ENCODE data around the gene TSSC4. TPM values are rescaled to one million over a fixed set of nuclear protein-coding genes. Genes with fewer than 3 reads are reported as not detected.
A peak's percentile ranks its signal among the peaks of the same experiment; 100 is the strongest.

TSSC4 gene
- total RNA-seq, 1 donor from 2014 or later = 80.8 TPM

DNA sequence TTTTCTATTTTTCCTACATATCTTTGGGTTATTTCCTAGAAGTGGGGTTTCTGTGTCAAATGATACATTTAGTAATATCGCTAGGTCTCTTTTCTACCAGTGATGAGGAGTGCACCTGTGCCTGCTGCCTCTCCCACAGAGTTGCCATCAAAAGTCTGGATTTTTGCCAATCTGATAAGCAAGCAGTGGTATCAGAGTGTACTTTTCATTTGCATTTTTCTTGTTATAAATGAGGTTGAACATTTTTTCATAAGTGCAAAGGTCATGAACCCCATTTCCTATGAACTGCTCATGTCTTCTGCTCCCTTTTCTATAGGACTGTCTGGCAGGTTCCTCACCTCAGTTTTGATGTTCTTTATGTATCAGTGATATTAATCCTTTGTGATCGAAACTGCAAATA is 42.0 kb downstream of the TSSC4 start:
- FAIRE-seq (no peak), DNase-seq (ENCODE audit: low read depth) (no peak)
- TF ChIP-seq, protein P1, sequence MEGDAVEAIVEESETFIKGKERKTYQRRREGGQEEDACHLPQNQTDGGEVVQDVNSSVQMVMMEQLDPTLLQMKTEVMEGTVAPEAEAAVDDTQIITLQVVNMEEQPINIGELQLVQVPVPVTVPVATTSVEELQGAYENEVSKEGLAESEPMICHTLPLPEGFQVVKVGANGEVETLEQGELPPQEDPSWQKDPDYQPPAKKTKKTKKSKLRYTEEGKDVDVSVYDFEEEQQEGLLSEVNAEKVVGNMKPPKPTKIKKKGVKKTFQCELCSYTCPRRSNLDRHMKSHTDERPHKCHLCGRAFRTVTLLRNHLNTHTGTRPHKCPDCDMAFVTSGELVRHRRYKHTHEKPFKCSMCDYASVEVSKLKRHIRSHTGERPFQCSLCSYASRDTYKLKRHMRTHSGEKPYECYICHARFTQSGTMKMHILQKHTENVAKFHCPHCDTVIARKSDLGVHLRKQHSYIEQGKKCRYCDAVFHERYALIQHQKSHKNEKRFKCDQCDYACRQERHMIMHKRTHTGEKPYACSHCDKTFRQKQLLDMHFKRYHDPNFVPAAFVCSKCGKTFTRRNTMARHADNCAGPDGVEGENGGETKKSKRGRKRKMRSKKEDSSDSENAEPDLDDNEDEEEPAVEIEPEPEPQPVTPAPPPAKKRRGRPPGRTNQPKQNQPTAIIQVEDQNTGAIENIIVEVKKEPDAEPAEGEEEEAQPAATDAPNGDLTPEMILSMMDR (IDR thresholded peaks at IDR 0.05; ENCODE audit: insufficient read depth, low read length, severe bottlenecking) = no peak
- H3K27me3 ChIP-seq (ENCODE audit: control insufficient read depth, insufficient read depth, low read length) = peaks cover 5% of the 10 kb centered on the region
- H3K36me3 ChIP-seq (ENCODE audit: control insufficient read depth, insufficient read depth, low read length) = no peaks in the 10 kb centered on the region
- H3K4me3 ChIP-seq (ENCODE audit: low read depth, low read length) = no peak overlapping the region

DNA sequence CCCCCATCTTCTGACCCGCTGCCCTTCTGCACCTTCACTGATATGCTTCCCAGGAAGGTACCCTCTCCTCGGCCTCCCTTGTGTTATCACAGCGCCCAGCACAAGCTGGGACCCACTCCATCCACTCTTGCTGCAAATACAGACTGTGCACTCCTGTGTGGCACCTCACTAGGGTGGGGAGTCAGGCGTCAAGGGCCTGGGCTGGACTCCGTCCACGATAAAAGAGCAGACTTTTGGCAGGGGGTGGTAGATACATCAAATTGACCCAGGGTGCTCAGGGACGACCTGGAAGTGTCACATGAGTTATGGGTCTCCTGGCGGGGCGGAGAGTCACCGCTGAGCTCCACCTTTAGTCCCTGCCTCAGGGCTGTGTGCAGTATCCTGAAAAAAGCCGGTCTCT is 42.9 kb downstream of the TSSC4 start:
- H3K36me3 ChIP-seq (ENCODE audit: control insufficient read depth, insufficient read depth, low read length) = no peaks in the 10 kb centered on the region
- FAIRE-seq (no peak), DNase-seq (ENCODE audit: low read depth) (no peak)
- H3K4me3 ChIP-seq (ENCODE audit: low read depth, low read length) = no peak overlapping the region
- TF ChIP-seq, protein P1 (IDR thresholded peaks at IDR 0.05; ENCODE audit: insufficient read depth, low read length, severe bottlenecking) = no peak
- peaks cover 5% of the 10 kb centered on the region for H3K27me3 ChIP-seq (ENCODE audit: control insufficient read depth, insufficient read depth, low read length)

DNA sequence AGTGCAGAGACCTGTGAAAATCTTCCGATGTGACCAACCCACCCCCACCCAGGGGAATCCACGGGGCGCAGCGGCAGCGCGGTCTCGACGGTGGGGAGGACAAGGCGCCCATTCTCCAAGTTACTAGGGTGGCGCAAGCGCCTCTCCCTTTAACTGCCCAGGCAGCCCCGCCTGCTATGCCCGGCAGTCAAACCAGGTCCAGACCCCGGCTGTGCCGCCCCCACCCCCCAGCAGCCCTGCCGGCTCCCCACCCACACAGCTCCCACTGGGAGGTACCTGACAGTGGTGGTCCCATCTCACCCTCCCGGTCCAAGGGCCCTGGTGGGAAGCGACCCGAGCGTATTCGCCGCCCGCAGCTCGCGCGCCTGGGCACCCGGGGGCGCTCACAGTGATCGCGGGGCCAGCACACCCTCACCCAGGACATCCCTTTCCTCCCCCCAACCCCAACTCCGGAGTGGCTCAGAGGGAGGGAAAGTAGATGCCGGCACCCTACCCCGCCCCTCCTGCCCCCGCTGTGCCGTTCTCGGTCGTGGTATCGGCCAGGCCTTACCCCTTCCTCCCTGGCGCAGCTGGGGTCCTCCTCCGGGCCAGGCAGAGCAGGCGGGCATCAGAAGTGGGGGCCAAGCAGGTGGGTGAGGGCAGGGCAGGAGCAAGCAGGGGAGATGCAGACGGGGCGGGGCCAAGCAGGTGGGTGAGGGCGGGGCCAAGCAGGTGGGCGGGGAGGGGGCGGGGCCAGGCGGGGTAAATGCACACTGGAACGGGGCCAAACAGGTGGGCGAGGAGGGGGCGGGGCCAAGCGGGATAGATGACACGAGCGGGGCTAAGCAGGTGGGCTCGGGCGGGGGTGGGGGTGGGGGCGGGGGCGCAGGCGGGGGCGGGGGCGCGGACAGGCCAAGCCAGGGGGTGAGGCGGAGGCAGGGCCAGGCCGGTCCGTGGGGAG is 43.6 kb downstream of the TSSC4 start, which contains the start of gene TRPM5:
Gene TRPM5, minus strand, starts transcription at position 634 of the 940 bp plus-strand sequence. CDS start 21,478 bp downstream, outside the sequence.
- no peak for DNase-seq (ENCODE audit: low read depth)
- TF ChIP-seq, protein P1 (IDR thresholded peaks at IDR 0.05; ENCODE audit: insufficient read depth, low read length, severe bottlenecking) = no peak
- Histone ChIP-seq H3K27me3 (ENCODE audit: control insufficient read depth, insufficient read depth, low read length) (peaks cover 5% of the 10 kb centered on the region), H3K36me3 (ENCODE audit: control insufficient read depth, insufficient read depth, low read length) (no peaks in the 10 kb centered on the region), H3K4me3 (ENCODE audit: low read depth, low read length) (peak within 1 kb of the TSS; percentile 23)
- FAIRE-seq = no peak

DNA sequence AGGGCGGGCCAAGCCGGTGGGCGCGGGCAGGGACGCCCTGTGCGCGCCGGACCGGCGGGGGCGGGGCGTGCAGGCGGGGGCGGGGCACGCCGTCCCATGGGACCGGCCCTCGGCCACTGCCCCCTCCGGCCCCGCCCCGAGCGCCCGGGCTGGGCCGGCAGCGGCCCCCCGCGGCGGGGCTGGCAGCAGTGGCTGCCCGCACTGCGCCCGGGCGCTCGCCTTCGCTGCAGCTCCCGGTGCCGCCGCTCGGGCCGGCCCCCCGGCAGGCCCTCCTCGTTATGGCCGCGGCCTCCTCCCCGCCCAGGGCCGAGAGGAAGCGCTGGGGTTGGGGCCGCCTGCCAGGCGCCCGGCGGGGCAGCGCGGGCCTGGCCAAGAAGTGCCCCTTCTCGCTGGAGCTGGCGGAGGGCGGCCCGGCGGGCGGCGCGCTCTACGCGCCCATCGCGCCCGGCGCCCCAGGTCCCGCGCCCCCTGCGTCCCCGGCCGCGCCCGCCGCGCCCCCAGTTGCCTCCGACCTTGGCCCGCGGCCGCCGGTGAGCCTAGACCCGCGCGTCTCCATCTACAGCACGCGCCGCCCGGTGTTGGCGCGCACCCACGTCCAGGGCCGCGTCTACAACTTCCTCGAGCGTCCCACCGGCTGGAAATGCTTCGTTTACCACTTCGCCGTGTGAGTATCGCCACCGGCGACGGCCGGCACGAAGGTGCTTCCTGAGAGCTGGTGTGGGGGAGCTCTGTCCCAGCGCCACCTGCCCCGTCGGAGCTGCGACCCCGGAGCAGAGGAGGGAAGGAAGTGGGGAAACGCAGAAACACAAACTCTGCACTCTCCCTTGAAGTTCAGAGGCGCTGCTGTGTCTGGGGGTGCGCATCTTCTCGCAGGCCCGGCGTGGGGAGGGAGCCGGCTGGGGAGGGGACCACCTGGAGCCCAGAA is 44.5 kb downstream of the TSSC4 start, which contains the start of gene KCNQ1:
Gene KCNQ1, plus strand, starts transcription at position 188 of the 925 bp plus-strand sequence. Its CDS starts 91 bp downstream, at position 279.
- H3K36me3 ChIP-seq (ENCODE audit: control insufficient read depth, insufficient read depth, low read length) = no peaks in the 10 kb centered on the region
- peak within 1 kb of the TSS; percentile 23 for H3K4me3 ChIP-seq (ENCODE audit: low read depth, low read length)
- DNase-seq (ENCODE audit: low read depth) (no peak), FAIRE-seq (no peak)
- H3K27me3 ChIP-seq (ENCODE audit: control insufficient read depth, insufficient read depth, low read length) = peaks cover 5% of the 10 kb centered on the region
- TF ChIP-seq, protein P1 (IDR thresholded peaks at IDR 0.05; ENCODE audit: insufficient read depth, low read length, severe bottlenecking) = no peak

DNA sequence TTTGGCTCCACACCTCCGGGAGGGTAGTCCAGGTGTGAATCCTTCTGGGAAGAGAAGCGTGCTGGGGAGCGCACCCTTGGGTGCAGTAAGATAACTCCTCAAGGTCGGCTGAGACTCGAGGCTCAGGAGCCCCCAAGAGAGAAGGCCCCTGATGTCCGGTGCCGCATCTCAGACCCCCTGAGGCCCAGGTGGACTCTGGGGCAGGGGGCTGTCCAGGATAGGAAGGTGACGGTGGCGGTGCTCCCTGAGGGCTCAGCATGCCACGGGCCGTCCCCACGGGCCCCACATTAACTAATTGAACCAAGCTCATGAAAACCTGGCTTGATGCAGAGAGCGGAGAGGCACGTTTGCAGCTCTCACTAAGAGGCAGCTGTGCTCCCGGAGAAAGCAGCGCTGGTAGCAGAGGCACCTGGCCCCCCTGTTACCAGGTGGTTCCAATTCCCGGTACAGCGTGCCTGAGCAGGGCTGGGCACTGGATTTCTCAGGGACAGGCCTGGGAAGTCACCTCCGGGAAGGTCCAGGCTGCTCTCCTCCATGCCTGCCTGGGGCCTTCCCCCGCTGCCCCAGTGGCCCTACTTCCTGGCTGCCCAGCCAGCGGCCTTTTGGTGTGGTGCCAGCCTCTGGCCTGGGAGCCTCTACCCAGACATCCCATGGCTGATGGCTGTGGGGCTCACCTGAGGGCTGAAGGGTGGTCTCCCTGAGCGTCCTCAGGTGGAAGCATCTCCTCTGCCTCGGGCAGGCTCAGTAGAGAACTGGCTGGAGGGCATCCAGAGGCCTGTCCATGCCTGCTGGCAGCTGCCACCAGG is 45.4 kb downstream of the TSSC4 start:
- peaks cover 5% of the 10 kb centered on the region for H3K27me3 ChIP-seq (ENCODE audit: control insufficient read depth, insufficient read depth, low read length)
- no peaks in the 10 kb centered on the region for H3K36me3 ChIP-seq (ENCODE audit: control insufficient read depth, insufficient read depth, low read length)
- H3K4me3 ChIP-seq (ENCODE audit: low read depth, low read length) = no peak overlapping the region
- DNase-seq (ENCODE audit: low read depth) (no peak), FAIRE-seq (no peak)
- TF ChIP-seq, protein P1 (IDR thresholded peaks at IDR 0.05; ENCODE audit: insufficient read depth, low read length, severe bottlenecking) = no peak

Data from bronchial epithelial cell (primary cell).